Upper lobe of left lung (tissue), 6 donors: ENCODE measurements around the gene ZNF407. TPM values are rescaled to one million over a fixed set of nuclear protein-coding genes. Genes with fewer than 3 reads are reported as not detected.
A peak's percentile ranks its signal among the peaks of the same experiment; 100 is the strongest.

Experiments used
- ATAC-seq, 2 donors: fragments of 200-7000 bp; cut with Tn5 transposase; one replicate each; pipeline ENCODE4 v1.9.1; 2022; ENCODE audit warnings: mild to moderate bottlenecking in 2 of 2, moderate library complexity in 2 of 2; ENCODE audit not compliant: low FRiP score in 2 of 2
- DNase-seq, 2 donors: peaks; one replicate each; pipeline ENCODE4 v3.0.0-alpha.2; 2019 to 2020
- H3K27ac ChIP-seq, 4 donors: fragments of 200-600 bp; sonication (generic); one replicate each; pipeline ENCODE4 v1.5.1; 2016 to 2019
- H3K27me3 ChIP-seq, 4 donors: fragments of 200-600 bp; sonication (generic); one replicate each; pipeline ENCODE4 v1.5.1; 2017 to 2019
- H3K36me3 ChIP-seq, 4 donors: fragments of 200-600 bp; sonication (generic); one replicate each; pipeline ENCODE4 v1.5.1; 2016 to 2019
- H3K4me1 ChIP-seq, 4 donors: fragments of 200-600 bp; sonication (generic); one replicate each; pipeline ENCODE4 v1.5.1; 2018 to 2019
- H3K4me3 ChIP-seq, 4 donors: fragments of 200-600 bp; sonication (generic); one replicate each; pipeline ENCODE4 v1.5.1; 2017 to 2019; ENCODE audit warnings: mild to moderate bottlenecking in 2 of 4, moderate library complexity in 1 of 4
- H3K9me3 ChIP-seq, 4 donors: fragments of 200-600 bp; sonication (generic); one replicate each; pipeline ENCODE4 v1.5.1; 2018 to 2019
- CTCF ChIP-seq, 6 experiments: fragments of 450-650 bp in 4 of 6; fragments of 200-600 bp in 2 of 6; sonication (generic) in 2 of 6; IDR thresholded peaks; one replicate each; pipeline ENCODE4 v1.5.1; 2016 to 2019; ENCODE audit warnings: antibody characterized with exemption in 6 of 6
- EP300 ChIP-seq, 4 donors: sonication (generic); formaldehyde crosslinking; IDR thresholded peaks; one replicate each; pipeline ENCODE4 v1.5.1; 2017; ENCODE audit warnings: antibody characterized with exemption in 4 of 4, control low read depth in 2 of 4
- POLR2A ChIP-seq, 4 donors: fragments of 450-650 bp; IDR thresholded peaks; one replicate each; pipeline ENCODE4 v1.5.1; 2016 to 2017; ENCODE audit warnings: antibody characterized with exemption in 4 of 4, mild to moderate bottlenecking in 2 of 4
- POLR2AphosphoS5 ChIP-seq, 2 donors: sonication (generic); formaldehyde crosslinking; IDR thresholded peaks; one replicate each; pipeline ENCODE4 v1.5.1; 2017; ENCODE audit warnings: antibody characterized with exemption in 2 of 2
- WGBS, 2 donors: methylation state at CpG; one replicate each; pipeline ENCODE4 v1.1.5; 2017 to 2018; 5-methylcytosine and 5-hydroxymethylcytosine counted together
- total RNA-seq, 6 donors: library from RNA; depleted of rRNA in 4 of 6; stranded (reverse); fragments of >200 nt in 4 of 6; gene quantifications; one replicate each; pipeline versions ENCODE4 v1.1.0 to v1.2.1, GENCODE V29; 2016 to 2021
- donor health status: DM: no; HTN: no; CAD: no; lungs with moderate emphysema.
- donor health status: DM: no; HTN: yes; CAD: no; lungs with severe emphysema.

Gene ZNF407
- total RNA-seq, 6 donors from 2014 or later: 12.2 to 77.5 (median 17.1) TPM

- no peaks in the 10 kb centered on the region for H3K9me3 ChIP-seq
Observed at GRCh38 chr18:75106746-75107145, 509.1 kb downstream of the ZNF407 start.

GRCh38 chr18:75107196-75107930 is 509.7 kb downstream of the ZNF407 start:
- no peak for TF ChIP-seq POLR2AphosphoS5 (IDR thresholded peaks at IDR 0.05)
- ATAC-seq: no peak
- no peak overlapping the region for H3K27ac ChIP-seq
- H3K9me3 ChIP-seq: no peaks in the 10 kb centered on the region
- no peaks in the 10 kb centered on the region for H3K36me3 ChIP-seq
- H3K27me3 ChIP-seq: no peaks in the 10 kb centered on the region
- no peak overlapping the region for H3K4me3 ChIP-seq
- no peak for DNase-seq
- 89 to 90% methylated on average over 18 to 19 of the region's 19 CpGs for WGBS, 2 donors
- H3K4me1 ChIP-seq: no peaks in the 10 kb centered on the region

More at GRCh38 chr18:75106746-75107145, 509.1 kb downstream of the ZNF407 start:
- Histone ChIP-seq H3K4me3 (no peak overlapping the region), H3K4me1 (no peaks in the 10 kb centered on the region), H3K36me3 (no peaks in the 10 kb centered on the region), H3K27me3 (no peaks in the 10 kb centered on the region), H3K27ac (no peak overlapping the region)
- no peak for TF ChIP-seq EP300 (IDR thresholded peaks at IDR 0.05)
- no peak for TF ChIP-seq POLR2AphosphoS5 (IDR thresholded peaks at IDR 0.05)
- TF ChIP-seq POLR2A (IDR thresholded peaks at IDR 0.05): no peak
- TF ChIP-seq CTCF (IDR thresholded peaks at IDR 0.05): no peak
- peak in 1 of 2 donors; percentile 16 for ATAC-seq
- 92 to 94% methylated on average over 13 of the region's 13 CpGs for WGBS, 2 donors
- DNase-seq: no peak

- Histone ChIP-seq H3K9me3 (no peaks in the 10 kb centered on the region), H3K4me3 (no peak overlapping the region), H3K27me3 (no peaks in the 10 kb centered on the region), H3K36me3 (no peaks in the 10 kb centered on the region), H3K27ac (no peak overlapping the region), H3K4me1 (no peaks in the 10 kb centered on the region)
- DNase-seq (no peak), ATAC-seq (no peak)
- WGBS, 2 donors: 93 to 94% methylated on average over 8 of the region's 8 CpGs
- TF ChIP-seq POLR2A (IDR thresholded peaks at IDR 0.05): no peak
- no peak for TF ChIP-seq POLR2AphosphoS5 (IDR thresholded peaks at IDR 0.05)
- TF ChIP-seq EP300 (IDR thresholded peaks at IDR 0.05): no peak
Observed at GRCh38 chr18:75107931-75108276, 510.2 kb downstream of the ZNF407 start.

- TF ChIP-seq POLR2A (IDR thresholded peaks at IDR 0.05) (no peak), EP300 (IDR thresholded peaks at IDR 0.05) (no peak), POLR2AphosphoS5 (IDR thresholded peaks at IDR 0.05) (no peak), CTCF (IDR thresholded peaks at IDR 0.05) (no peak)
- no peak for DNase-seq
- 85 to 88% methylated on average over 18 to 20 of the region's 20 CpGs for WGBS, 2 donors
- Histone ChIP-seq H3K27me3 (no peaks in the 10 kb centered on the region), H3K4me3 (no peak overlapping the region), H3K9me3 (no peaks in the 10 kb centered on the region), H3K4me1 (no peaks in the 10 kb centered on the region), H3K27ac (no peak overlapping the region), H3K36me3 (no peaks in the 10 kb centered on the region)
- no peak for ATAC-seq
Observed at GRCh38 chr18:75108579-75109318, 511.1 kb downstream of the ZNF407 start.

GRCh38 chr18:75109319-75109691 is 511.6 kb downstream of the ZNF407 start:
- WGBS, 2 donors: 65 to 80% methylated on average over 7 of the region's 7 CpGs
- H3K36me3 ChIP-seq: no peaks in the 10 kb centered on the region
- no peaks in the 10 kb centered on the region for H3K4me1 ChIP-seq
- H3K27me3 ChIP-seq: no peaks in the 10 kb centered on the region
- no peak overlapping the region for H3K4me3 ChIP-seq
- TF ChIP-seq CTCF (IDR thresholded peaks at IDR 0.05) (no peak), EP300 (IDR thresholded peaks at IDR 0.05) (no peak), POLR2AphosphoS5 (IDR thresholded peaks at IDR 0.05) (no peak), POLR2A (IDR thresholded peaks at IDR 0.05) (no peak)
- ATAC-seq (no peak), DNase-seq (no peak)
- no peak overlapping the region for H3K27ac ChIP-seq
- H3K9me3 ChIP-seq: no peaks in the 10 kb centered on the region
